Inflammatory macrophage (primary cell): ENCODE data around the gene EGFL8.
"Not testable (repeated sequence)": the region's sequence is repeated elsewhere in the genome, so short reads cannot be mapped to it uniquely, and the experiment has no call there.

Experiments
- DNase-seq, 2 donors: peaks; one replicate each; pipeline ENCODE4 v3.0.0-alpha.2; 2020 to 2022
- total RNA-seq, 18 experiments: gene quantifications; one replicate each; lab custom pipeline; 2026; ENCODE audit warnings: mixed read lengths in 6 of 18, inconsistent platforms in 2 of 18; lab: John Stamatoyannopoulos, UW

The EGFL8 gene
- 0 to 0.12 (median 0) reads per million in 18 experiments for total RNA-seq

- no peak for DNase-seq
Observed at GRCh38 chr6:32164295-32164694, at the start of gene EGFL8. Gene EGFL8 (plus strand): TSS chr6:32164595. CDS start chr6:32166166, 1,571 bp downstream.

DNA sequence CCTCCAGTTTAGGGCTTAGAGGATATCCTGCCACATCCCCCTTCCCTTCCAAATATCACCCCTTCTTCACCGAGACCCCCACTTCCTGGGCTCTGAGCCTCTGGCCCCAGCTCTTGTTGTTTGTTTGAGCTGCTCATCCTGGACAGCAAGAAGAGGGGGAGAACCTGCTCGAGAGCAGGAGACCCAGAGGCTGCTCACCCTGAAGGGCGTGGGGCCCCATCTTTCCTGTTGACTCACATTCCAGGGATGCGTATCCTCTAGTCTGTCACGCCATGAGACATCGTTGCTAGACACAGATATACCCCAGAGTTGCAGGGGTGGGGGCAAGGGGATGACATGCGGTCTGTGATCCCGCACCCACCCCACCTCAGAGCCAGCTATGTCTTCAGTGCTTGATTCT is 49.6 kb upstream of the EGFL8 start:
- no peak for DNase-seq

- no peak for DNase-seq
Observed at GRCh38 chr6:32115623-32116022, 48.8 kb upstream of the EGFL8 start.

GRCh38 chr6:32116674-32117073 is 47.7 kb upstream of the EGFL8 start:
- DNase-seq = no peak

DNA sequence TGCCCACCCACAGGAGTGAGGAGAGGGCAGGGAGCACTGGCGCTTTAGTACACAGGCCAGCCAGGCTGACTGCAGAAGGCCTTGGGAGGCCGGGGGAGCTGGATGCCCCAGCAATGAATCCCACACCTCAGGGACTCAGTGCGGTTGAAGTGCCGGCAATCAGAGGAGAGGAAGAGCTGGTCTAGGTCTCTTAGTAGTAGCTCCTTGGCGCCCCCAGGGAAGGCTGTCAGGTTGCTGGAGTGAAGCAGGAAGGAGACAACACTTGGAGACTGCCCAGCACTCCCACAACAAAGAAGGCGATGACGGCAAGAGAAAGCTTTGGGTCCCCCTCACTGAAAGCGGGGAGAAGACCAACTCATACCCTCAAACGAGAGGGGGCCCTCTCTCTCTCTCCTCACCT is 46.9 kb upstream of the EGFL8 start:
- DNase-seq = no peak

DNA sequence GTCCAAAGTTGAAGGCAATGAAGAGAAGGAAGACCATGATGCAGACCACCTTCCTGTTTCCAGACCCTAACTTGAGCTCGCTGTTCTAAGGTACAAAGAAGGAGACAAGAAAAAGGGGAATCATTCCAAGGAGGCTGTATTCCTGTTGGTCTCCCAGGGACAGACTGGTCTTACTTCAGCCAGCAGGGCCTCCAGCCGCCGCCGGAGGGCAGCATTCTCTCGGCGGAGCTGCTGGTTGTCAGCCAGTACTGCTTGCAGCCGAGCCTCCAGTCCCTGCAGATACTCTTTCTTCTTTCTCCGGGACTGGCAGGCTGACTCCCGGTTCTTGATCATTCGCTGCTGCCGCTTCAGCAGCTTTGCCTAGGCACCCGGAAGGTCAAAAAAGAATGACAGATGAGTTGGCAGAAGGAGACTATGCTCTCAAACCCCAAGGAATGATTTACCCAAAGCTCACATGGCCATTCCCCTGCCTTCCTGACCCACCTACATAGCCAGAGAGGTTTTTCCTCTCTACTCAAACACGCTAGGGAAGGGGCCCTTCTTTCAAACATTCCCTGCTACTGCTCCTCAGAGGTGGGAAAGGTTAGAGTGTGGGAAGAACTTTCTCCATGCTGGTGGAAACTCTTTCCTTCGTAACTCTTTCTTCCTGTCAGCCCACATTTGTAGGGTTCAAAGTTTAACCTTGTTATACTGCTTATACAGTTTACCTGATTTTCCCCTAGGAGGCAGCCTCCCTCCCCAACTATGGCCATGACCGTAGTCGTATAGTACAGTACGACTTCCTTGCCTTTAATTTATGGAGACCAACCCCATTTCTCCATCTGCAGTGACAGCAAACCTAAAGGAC is 45.4 kb upstream of the EGFL8 start:
- DNase-seq = peak; percentile 77 to 84

DNA sequence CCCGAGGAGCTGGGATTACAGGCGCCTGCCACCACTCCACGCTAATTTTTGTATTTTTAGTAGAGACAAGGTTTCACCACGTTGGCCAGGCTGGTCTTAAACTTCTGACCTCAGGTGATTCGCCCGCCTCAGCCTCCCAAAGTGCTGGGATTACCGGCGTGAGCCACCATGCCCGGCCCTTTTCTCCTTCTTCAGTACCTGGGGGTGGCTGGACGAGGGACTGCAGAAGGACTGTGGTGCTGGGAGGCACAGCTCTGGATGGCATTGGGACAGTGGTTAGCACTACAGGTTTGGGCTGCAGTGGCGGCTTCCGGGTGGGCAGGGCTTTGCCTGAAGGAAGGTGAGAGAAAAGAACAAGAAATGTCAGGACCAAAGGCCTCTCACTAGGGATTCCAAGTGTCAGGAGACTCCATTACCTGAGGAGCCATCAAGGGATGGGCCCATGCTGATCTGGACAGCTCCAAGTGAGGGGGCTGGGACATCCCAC is 43.8 kb upstream of the EGFL8 start:
- DNase-seq = no peak

DNA sequence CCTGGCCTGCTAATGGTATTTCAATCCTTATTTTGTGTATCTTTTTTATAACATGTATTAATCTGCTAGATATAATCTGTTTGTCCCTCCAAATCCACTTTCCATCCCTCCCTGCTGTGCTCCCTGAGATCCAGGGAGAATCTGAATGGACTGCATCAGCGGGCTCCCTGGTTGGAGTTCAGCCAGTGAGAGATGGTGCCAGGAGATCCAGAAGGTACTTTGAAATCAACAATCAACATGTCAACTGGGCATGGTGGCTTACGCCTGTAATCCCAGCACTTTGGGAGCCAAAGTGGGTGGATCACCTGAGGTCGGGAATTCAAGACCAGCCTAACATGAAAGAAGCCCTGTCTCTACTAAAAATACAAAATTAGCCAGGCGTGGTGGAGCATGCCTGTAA is 40.7 kb upstream of the EGFL8 start:
- DNase-seq = no peak

- no peak for DNase-seq
Observed at GRCh38 chr6:32126880-32127279, 37.5 kb upstream of the EGFL8 start.

DNA sequence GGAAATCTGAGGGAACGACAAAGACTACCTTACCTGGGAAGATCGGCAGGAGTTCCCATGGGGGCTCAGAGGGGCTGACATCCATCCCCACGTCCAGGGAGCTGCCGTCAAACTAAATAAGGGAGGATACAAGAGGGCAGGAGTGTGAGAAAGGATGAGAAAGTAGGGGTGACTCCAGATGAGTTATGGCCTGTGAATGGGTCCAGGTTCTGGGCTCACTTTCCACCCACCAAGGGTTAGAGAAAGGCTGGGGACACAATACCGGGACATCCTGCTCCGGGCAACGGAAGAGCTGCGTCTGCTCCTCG is 37.0 kb upstream of the EGFL8 start:
- no peak for DNase-seq

DNA sequence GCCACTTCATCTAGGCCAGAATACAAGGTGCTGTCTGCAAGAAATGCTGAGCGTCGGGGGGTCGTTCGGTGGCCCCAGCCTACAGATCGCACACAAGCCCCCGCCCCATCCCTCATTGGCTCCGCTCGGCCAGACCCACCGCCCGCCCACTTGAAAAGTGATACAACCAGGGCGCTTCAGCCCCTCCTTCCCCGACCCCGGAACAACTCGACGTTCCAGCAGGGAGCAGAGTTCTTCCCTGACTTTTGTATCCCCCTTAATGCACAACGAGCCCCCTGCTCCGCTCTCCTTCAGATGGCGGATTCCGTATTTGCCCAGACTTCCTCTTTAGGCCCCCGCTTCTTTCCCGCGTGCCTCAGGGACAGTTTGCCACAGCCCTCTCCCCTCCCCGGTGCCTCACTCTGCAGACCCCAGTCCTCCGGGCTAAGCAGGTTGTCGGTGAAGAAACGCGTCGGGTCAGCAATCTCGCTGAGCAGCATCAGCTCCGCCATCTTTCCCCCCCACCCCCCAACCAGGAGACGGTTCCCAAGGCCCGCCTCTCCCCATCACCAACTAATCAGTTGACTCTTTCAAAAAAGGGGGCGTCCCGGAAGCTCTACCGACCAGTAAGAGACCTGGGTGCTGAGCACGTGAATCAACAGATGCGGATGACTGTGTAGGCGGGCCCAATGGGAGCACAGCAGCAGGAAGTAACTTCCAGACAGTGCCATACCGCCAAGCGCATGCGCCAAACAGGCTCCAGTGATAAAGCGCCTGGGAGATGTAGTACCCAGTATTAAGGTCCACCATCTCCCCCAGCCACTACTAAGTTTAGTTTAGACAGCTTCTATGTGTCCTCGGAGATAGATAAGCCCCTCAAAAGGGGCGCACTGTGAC is 36.4 kb upstream of the EGFL8 start, which contains the start of gene ATF6B:
ATF6B (minus strand) TSS at position 530 of the 876 bp plus-strand sequence; CDS start at position 491, 39 bp downstream.
- DNase-seq = peak; percentile 100

DNA sequence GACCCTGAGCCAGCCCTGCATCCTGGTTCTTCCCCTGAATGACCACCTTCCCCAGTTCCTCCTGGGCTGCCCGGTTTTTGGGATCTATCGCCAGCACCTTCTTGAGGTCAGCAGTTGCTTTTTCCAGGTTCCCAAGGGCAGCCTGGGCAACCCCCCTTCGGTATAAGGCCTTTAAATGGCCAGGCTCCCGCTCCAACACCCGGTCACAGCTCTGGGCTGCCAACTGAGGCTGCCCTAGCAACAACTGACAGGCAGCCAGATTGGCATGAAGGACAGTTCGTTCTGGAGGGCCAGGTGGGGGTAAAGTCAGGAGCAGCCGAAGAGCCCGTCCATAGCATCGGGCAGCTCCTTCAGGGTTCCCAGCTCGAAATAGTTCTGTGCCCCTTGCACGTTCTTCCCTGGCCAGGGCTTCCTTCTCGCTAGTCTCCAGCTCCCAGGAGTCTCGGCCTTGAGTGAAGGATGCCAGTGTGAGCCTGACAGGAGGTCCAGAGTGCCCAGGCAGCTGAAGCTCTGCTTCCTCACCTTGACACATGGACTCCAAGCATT is 35.6 kb upstream of the EGFL8 start:
- DNase-seq = no peak

GRCh38 chr6:32129297-32130088 is 34.9 kb upstream of the EGFL8 start:
- no peak for DNase-seq

GRCh38 chr6:32131439-32131948 is 32.9 kb upstream of the EGFL8 start:
- no peak for DNase-seq

- DNase-seq = no peak
Observed at GRCh38 chr6:32132110-32132509, 32.3 kb upstream of the EGFL8 start.

- no peak for DNase-seq
Observed at GRCh38 chr6:32133786-32134185, 30.6 kb upstream of the EGFL8 start.

DNA sequence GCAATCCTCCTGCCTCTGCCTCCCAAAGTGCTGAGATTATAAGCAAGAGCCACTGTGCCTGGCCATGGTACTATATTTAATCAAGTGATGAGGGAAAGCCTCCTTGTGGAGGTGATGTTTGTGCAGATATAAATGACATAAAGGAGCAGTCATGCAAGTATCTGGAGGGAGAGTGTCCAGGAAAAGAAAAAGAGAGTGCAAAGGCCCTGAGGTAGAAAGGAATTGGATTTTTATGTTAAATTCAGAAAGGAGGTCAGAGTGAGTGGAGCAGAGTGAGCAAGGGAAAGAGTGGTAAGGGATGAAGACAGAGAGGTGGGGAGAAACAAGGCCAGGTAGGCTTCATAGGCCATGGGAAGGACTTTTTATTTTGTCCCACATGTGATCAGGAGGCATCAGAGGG is 26.9 kb upstream of the EGFL8 start:
- DNase-seq = no peak

- no peak for DNase-seq
Observed at GRCh38 chr6:32139590-32139989, 24.8 kb upstream of the EGFL8 start.

DNA sequence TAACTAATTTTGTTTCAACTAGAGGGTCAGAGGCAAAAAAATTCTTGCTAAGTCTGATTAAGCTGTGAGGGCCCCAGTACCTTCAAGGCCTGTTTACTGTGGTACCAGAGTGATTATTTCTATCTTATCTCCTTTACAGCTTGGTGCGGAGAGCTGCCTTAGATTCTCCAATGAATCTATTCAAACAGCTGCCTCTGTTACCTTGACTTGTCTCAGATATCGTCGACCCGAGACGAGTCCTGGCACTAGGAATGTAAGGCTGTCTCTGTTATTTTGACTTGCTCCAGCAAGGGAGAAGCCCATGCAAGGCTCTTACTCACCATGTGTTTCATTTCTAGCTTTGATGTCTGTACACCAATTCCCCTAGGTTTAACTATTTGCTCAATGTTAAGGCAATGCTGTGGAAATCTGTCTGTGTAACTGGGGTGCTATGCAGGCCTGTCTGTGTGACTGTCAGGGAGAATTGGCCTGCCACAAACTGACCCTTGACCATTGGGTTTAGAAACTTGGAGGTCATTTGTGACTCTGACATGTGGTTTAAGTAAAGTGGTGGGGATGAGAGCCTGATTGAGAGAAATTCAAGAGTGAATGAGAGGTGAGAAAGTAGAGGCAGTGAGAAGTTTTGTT is 23.9 kb upstream of the EGFL8 start:
- no peak for DNase-seq

GRCh38 chr6:32144238-32144637 is 20.2 kb upstream of the EGFL8 start:
- not testable (repeated sequence) for DNase-seq

- DNase-seq = no peak
Observed at GRCh38 chr6:32146287-32146686, 18.1 kb upstream of the EGFL8 start.

DNA sequence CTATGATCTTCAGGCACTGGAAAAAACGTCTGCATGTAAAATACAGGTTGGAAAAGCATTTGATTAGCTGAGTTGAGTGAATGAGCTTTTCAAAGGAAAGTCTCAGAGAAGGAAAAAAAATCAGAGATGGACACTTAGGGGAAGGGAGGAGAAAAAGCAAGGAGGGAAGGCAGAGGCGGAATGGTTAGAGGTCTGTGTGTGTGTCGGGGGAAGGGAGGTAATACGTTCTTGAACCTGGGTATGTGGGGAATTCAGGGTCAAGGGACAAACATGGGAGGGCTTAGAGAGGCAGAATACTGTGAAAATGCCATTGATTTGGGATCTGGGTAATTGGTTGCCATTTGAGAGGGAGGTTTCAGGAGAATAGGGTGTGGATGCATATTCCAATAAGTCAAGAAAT is 17.7 kb upstream of the EGFL8 start:
- no peak for DNase-seq
